ENCODE results near the gene PLXNA4. TPM values are rescaled to one million over a fixed set of nuclear protein-coding genes. Genes with fewer than 3 reads are reported as not detected.

PLXNA4 gene
- polyA plus RNA-seq, 1 experiment, result 0.22 TPM

DNA sequence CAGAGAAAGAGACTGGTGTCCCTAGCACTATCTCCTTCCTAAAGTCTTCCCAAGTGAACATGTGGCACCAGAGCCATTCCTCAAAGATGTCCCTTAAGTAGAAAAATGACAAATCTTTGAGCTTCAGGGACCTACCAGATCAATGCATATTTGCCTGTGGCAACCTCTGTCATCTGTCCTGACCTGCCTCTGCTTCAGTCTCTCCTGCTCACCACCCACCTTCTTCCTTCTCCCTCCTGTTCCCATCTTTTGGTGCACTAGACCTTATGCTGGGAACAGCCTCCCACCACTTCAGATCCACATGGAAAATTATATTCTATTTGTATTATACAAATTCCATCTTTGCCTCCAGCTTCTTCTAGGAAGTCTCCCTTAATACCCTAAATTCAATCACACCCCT lies 386.4 kb downstream of the PLXNA4 start:
- POLR2A ChIA-PET, result no interaction called here
- no peaks in the 10 kb centered on the region for H3K36me3 ChIP-seq (ENCODE audit: control insufficient read depth, insufficient read depth, low read length)
- CTCF ChIA-PET, result no interaction called here
- no peaks in the 10 kb centered on the region for H3K27me3 ChIP-seq (ENCODE audit: control insufficient read depth, insufficient read depth, low read length)
- TF ChIP-seq, protein P1, sequence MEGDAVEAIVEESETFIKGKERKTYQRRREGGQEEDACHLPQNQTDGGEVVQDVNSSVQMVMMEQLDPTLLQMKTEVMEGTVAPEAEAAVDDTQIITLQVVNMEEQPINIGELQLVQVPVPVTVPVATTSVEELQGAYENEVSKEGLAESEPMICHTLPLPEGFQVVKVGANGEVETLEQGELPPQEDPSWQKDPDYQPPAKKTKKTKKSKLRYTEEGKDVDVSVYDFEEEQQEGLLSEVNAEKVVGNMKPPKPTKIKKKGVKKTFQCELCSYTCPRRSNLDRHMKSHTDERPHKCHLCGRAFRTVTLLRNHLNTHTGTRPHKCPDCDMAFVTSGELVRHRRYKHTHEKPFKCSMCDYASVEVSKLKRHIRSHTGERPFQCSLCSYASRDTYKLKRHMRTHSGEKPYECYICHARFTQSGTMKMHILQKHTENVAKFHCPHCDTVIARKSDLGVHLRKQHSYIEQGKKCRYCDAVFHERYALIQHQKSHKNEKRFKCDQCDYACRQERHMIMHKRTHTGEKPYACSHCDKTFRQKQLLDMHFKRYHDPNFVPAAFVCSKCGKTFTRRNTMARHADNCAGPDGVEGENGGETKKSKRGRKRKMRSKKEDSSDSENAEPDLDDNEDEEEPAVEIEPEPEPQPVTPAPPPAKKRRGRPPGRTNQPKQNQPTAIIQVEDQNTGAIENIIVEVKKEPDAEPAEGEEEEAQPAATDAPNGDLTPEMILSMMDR (IDR thresholded peaks at IDR 0.05; ENCODE audit: insufficient read depth, low read depth, low read length), result no peak
- no peak overlapping the region for H3K4me3 ChIP-seq (ENCODE audit: low read depth, low read length)
- DNase-seq (ENCODE audit: low read depth), result no peak

GRCh38 chr7:132187869-132188789 lies 388.1 kb downstream of the PLXNA4 start:
- CTCF ChIA-PET, result no interaction called here

DNA sequence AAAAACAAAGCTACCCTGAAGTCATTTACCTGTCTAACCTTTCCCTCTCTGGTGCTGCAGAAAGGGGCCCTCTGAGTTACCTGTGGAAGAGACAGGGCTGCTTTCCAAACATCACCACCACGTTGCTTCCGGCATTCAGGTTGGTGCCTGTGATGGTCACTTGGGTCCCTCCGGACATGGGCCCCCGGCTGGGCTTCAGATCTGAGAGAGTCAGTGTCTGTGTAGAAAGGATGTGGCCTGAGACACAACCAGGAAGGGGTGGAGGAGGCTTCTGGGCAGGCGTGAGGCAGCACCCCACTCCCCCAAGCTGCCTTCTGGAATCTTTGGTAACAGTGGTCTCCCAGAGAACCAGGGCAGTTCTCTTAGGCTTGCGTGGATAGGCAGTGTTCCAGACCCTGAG lies 388.9 kb downstream of the PLXNA4 start:
- H3K27me3 ChIP-seq (ENCODE audit: control insufficient read depth, insufficient read depth, low read length), result no peaks in the 10 kb centered on the region
- ChIA-PET POLR2A (no interaction called here), CTCF (no interaction called here)
- DNase-seq (ENCODE audit: low read depth), result no peak
- TF ChIP-seq, protein P1 (IDR thresholded peaks at IDR 0.05; ENCODE audit: insufficient read depth, low read depth, low read length), result no peak
- no peaks in the 10 kb centered on the region for H3K36me3 ChIP-seq (ENCODE audit: control insufficient read depth, insufficient read depth, low read length)
- H3K4me3 ChIP-seq (ENCODE audit: low read depth, low read length), result no peak overlapping the region

More at GRCh38 chr7:132187869-132188789, 388.1 kb downstream of the PLXNA4 start:
- POLR2A ChIA-PET, result no interaction called here
- Histone ChIP-seq H3K4me3 (ENCODE audit: low read depth, low read length) (no peak overlapping the region), H3K36me3 (ENCODE audit: control insufficient read depth, insufficient read depth, low read length) (no peaks in the 10 kb centered on the region), H3K27me3 (ENCODE audit: control insufficient read depth, insufficient read depth, low read length) (no peaks in the 10 kb centered on the region)
- TF ChIP-seq, protein P1 (IDR thresholded peaks at IDR 0.05; ENCODE audit: insufficient read depth, low read depth, low read length), result no peak
- DNase-seq (ENCODE audit: low read depth), result no peak

DNA sequence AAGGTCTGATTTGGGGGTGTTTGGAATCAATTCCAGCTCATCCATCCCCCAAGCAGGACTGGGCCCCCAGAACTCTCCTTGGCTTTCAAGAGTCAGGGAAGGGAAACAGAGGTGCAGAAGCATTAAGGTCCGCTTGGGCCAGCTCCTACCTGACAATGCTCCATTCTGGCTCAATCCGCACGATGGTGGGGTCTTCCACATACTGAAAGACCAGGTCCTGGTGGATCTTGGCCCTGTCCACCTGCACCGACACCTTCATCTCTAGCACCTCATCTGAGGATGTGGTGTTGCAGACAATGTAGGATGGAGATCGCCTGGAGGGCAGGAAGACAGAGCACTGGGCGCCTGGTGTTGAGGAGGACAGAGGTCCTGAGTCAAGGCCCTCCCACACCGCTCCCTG lies 391.1 kb downstream of the PLXNA4 start:
- POLR2A ChIA-PET, result no interaction called here
- TF ChIP-seq, protein P1 (IDR thresholded peaks at IDR 0.05; ENCODE audit: insufficient read depth, low read depth, low read length), result no peak

DNA sequence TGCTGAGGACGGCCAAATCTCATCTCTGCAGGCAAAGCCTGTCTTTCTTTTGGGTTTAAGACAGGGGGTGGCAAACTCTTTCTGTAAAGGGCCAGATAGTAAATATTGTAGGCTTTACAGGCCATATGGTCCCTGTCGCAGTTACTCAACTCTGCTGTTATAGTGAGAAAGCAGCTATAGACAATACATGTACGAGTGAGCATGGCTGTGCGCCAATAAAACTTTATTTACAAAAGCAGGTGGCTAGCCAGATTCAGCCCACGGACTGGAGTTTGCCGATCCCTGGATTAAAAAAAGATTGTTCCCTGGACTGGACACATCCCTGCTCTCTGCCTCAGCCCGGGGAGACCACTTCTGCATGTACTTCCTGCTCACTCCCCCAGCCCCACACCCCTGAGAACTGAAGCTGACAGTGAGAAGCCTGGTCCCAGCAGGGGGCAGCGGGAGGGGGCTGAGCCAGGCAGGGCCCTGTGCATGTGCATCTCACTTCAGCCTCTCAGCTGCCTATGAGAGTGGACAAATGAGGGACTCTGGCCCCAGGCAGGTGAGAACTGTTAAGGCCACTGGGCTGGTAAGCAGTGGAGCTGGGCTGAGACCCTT lies 392.4 kb downstream of the PLXNA4 start:
- no peaks in the 10 kb centered on the region for H3K27me3 ChIP-seq (ENCODE audit: control insufficient read depth, insufficient read depth, low read length)
- POLR2A ChIA-PET, result no interaction called here
- no peaks in the 10 kb centered on the region for H3K36me3 ChIP-seq (ENCODE audit: control insufficient read depth, insufficient read depth, low read length)
- no peak for DNase-seq (ENCODE audit: low read depth)
- TF ChIP-seq, protein P1 (IDR thresholded peaks at IDR 0.05; ENCODE audit: insufficient read depth, low read depth, low read length), result no peak
- no peak overlapping the region for H3K4me3 ChIP-seq (ENCODE audit: low read depth, low read length)
- CTCF ChIA-PET, result no interaction called here

More for the DNA sequence above, 391.1 kb downstream of the PLXNA4 start:
- Histone ChIP-seq H3K36me3 (ENCODE audit: control insufficient read depth, insufficient read depth, low read length) (no peaks in the 10 kb centered on the region), H3K27me3 (ENCODE audit: control insufficient read depth, insufficient read depth, low read length) (no peaks in the 10 kb centered on the region), H3K4me3 (ENCODE audit: low read depth, low read length) (no peak overlapping the region)
- DNase-seq (ENCODE audit: low read depth), result no peak
- CTCF ChIA-PET, result no interaction called here
